LNCAP (cell line): ENCODE measurements around the gene RXFP3.

Experiments
- TF ChIP-seq, protein P1 (sequence below): fragments of 450-650 bp; IDR thresholded peaks from 2 replicates; pipeline ENCODE4 v1.5.1; 2017; ENCODE audit warnings: mild to moderate bottlenecking

RXFP3 gene

DNA sequence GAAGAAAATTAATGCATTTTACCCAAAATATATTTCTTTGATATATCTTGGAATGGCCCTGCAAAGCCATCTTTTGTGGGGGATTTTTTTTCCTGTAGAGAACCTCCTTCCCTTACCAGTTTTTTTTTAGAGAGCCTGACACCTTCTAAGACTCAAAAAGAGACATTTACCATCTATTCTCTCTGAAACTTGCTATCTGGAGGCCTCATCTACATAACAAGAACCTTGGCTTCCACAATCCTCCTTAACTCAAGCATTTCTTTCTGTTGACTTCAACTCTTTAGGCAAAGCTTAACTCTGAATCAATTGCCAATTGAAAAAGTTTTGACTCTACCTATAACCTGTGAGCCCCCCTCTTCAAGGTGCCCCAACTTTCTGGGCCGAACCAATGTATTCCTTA lies 42.1 kb downstream of the RXFP3 start:
- TF ChIP-seq, protein P1, sequence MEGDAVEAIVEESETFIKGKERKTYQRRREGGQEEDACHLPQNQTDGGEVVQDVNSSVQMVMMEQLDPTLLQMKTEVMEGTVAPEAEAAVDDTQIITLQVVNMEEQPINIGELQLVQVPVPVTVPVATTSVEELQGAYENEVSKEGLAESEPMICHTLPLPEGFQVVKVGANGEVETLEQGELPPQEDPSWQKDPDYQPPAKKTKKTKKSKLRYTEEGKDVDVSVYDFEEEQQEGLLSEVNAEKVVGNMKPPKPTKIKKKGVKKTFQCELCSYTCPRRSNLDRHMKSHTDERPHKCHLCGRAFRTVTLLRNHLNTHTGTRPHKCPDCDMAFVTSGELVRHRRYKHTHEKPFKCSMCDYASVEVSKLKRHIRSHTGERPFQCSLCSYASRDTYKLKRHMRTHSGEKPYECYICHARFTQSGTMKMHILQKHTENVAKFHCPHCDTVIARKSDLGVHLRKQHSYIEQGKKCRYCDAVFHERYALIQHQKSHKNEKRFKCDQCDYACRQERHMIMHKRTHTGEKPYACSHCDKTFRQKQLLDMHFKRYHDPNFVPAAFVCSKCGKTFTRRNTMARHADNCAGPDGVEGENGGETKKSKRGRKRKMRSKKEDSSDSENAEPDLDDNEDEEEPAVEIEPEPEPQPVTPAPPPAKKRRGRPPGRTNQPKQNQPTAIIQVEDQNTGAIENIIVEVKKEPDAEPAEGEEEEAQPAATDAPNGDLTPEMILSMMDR = no peak

DNA sequence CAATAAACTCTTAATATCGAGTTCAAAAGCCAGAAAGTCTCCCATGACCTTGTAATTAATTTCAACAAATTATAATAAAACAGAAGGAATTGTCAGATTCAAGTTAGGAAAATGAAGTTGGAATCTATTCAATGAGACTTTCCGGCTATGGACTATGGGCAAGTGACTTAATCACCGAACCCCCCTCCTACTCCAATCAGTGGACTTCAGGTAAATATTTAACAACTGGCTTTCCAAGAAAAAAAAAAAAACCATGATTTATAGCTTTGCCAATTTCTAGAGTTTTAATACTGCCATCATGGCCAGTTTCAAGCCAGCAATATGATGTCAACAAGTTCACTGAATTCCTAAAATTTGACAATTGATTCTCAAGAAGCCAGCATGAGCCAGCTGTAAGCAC lies 43.8 kb downstream of the RXFP3 start:
- TF ChIP-seq, protein P1 = no peak

DNA sequence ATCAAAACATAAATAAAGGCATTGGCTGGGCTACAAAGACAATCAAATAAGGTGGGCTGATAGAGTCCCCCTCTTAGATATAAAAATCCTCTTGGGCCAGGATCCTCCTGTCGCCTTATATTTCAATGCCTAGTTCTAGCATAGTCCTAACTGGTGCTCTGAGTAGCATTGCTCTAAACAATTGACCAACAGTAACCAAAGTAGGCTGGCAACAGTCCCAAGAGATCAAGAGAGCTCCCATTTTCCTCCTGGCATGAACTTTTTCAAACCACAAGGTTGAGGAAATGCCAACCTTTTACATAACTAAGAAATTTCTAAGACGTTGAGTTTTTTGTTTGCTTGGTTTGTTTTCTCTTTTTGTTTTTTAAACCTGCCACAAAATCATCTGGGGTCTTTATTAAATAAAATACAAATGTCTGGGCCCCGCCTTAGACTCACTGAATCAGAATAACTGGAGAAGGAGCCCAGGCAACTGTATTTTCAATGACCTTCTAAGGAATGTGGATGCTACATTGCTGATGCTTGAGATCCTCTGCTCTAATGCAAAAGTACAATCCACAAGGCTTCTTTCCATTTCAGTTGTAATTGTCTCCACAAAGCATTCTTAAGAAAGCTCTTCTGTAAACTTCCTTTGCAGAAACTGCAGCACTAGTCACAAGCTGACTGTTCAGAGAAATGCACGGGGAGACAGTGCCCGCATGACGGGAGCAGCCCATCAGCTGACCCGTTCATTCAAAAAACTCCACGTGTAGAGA lies 45.4 kb downstream of the RXFP3 start:
- TF ChIP-seq, protein P1 = no peak

DNA sequence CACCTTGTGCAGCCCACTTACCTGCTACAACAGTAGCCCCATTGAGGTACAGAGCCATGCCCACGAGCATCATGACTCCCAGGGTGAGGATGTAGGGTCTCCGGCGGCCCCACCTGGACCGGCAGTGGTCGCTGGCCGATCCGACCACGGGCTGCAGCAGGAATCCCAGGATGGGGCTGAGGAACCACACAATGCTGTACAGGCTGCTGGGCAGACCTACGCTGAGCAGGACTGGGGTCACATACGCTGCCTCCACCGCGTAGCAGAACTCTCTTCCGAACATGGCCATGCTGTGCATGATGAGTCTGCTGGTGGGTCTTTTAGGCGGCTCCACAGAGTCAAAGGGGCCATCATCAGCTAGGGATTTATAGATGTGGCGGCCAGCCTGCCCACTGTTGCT lies 48.0 kb downstream of the RXFP3 start:
- TF ChIP-seq, protein P1 = no peak

DNA sequence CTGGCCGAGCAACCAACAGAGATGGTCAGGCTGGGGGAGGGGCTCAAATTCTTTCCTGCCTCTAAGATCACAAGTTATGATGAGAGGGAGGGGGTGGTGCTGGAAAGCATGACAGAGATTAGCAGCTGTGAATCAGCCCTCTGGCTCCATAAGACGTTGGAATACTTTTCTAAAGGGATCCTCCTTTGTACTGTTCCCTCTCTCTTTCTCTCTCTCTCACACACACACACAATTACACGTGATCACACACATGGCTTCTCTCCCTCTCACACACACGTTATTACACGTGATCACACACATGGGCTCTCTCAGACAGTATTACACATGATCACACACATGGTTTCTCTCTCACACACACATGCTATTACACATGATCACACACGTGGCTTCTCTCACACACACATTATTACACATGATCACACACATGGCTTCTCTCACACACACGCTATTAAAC lies 48.5 kb downstream of the RXFP3 start, which contains the start of gene SLC45A2:
Gene SLC45A2, minus strand, starts transcription at position 23 of the 454 bp plus-strand sequence. CDS start 110 bp downstream, outside the sequence.
- TF ChIP-seq, protein P1 = no peak

DNA sequence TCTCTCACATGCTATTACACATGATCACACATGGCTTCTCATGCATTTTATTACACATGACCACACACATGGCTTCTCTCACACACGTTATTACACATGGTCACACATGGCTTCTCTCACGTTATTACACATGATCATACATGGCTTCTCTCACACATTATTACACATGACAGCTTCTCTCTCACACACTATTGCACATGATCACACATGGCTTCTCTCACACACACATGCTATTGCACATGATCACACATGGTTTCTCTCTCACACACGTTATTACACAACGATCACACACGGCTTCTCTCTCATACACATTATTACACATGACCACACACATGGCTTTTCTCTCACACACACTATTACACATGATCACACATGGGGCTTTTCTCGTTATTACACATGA lies 49.3 kb downstream of the RXFP3 start:
- TF ChIP-seq, protein P1 = no peak
